Lower lobe of right lung (tissue), 2 donors: ENCODE data around the gene PTPN14. TPM values are rescaled to one million over a fixed set of nuclear protein-coding genes. Genes with fewer than 3 reads are reported as not detected.
"Not testable (repeated sequence)": the region's sequence is repeated elsewhere in the genome, so short reads cannot be mapped to it uniquely, and the experiment has no call there.

ENCODE experiments used
- ATAC-seq, 2 donors: fragments of 200-7000 bp; cut with Tn5 transposase; one replicate each; pipeline ENCODE4 v1.9.1; 2020 to 2022; ENCODE audit warnings: mild to moderate bottlenecking in 2 of 2, moderate library complexity in 2 of 2
- DNase-seq: peaks from one replicate; pipeline ENCODE4 v3.0.0-alpha.2; 2020
- H3K27ac ChIP-seq: fragments of 200-600 bp; one replicate; pipeline ENCODE4 v1.8.0; 2022
- H3K27me3 ChIP-seq: fragments of 200-600 bp; one replicate; pipeline ENCODE4 v1.8.0; 2022; ENCODE audit warnings: low read depth
- H3K36me3 ChIP-seq: fragments of 200-600 bp; one replicate; pipeline ENCODE4 v1.8.0; 2022; ENCODE audit warnings: mild to moderate bottlenecking
- H3K4me1 ChIP-seq: fragments of 200-600 bp; one replicate; pipeline ENCODE4 v1.8.0; 2022
- H3K4me3 ChIP-seq: fragments of 200-600 bp; one replicate; pipeline ENCODE4 v1.8.0; 2022; ENCODE audit warnings: mild to moderate bottlenecking
- H3K9me3 ChIP-seq: fragments of 200-600 bp; one replicate; pipeline ENCODE4 v1.8.0; 2022
- CTCF ChIP-seq: fragments of 200-600 bp; IDR thresholded peaks from one replicate; pipeline ENCODE4 v1.8.0; 2022; ENCODE audit warnings: antibody characterized with exemption, mild to moderate bottlenecking
- intact Hi-C: fragments of 100-400 bp; cut with DNase I; formaldehyde crosslinking; loops from one replicate; pipeline ENCODE4 v1.11.0; 2022
- long read RNA-seq: library from polyadenylated mRNA; unstranded; transcript quantifications from one replicate; pipeline ENCODE4 v2.0.0, GENCODE V29; 2021
- total RNA-seq: library from RNA; stranded (reverse); fragmentation: NEBNext Ultra II Directional; extraction: Animal tissue kit (Norgen Biotek cat#: 25700); gene quantifications from one replicate; pipeline ENCODE4 v1.2.1, GENCODE V29; 2021
- donor health status: DM: no; HTN: yes; CAD: no; lungs with severe emphysema.

The PTPN14 gene
- total RNA-seq, result 34.1 TPM
- long read RNA-seq, full-length matches to known transcripts, result 3 of 26 reads
- long read RNA-seq, partial matches to known transcripts, result 6 of 26 reads
- long read RNA-seq, other reads (novel, unspliced or antisense), result 17 of 26 reads

- Histone ChIP-seq H3K27ac (peak within 1 kb of the TSS; percentile 99), H3K4me3 (peak within 1 kb of the TSS; percentile 83), H3K27me3 (no peaks in the 10 kb centered on the region), H3K4me1 (peaks cover 40% of the 10 kb centered on the region), H3K9me3 (no peaks in the 10 kb centered on the region), H3K36me3 (no peaks in the 10 kb centered on the region)
- intact Hi-C loops, result no loop called here
- ATAC-seq (peak; percentile 92 to 95), DNase-seq (peak; percentile 90)
- TF ChIP-seq CTCF, result peak; percentile 22
These were observed at the start of gene PTPN14 for GRCh38 chr1:214551436-214552173. PTPN14 (minus strand) TSS chr1:214551602; CDS start chr1:214464803, 86,799 bp downstream.

GRCh38 chr1:214593158-214593557, 41.8 kb upstream of the PTPN14 start:
- ATAC-seq, result no peak
- DNase-seq, result no peak
- intact Hi-C loops, result no loop called here
- no peaks in the 10 kb centered on the region for H3K4me1 ChIP-seq
- no peaks in the 10 kb centered on the region for H3K9me3 ChIP-seq
- H3K27me3 ChIP-seq, result peaks cover 4% of the 10 kb centered on the region
- no peaks in the 10 kb centered on the region for H3K36me3 ChIP-seq
- no peak overlapping the region for H3K27ac ChIP-seq
- no peak for TF ChIP-seq CTCF
- H3K4me3 ChIP-seq, result no peak overlapping the region

GRCh38 chr1:214591918-214592317, 40.5 kb upstream of the PTPN14 start:
- H3K4me1 ChIP-seq, ATAC-seq, H3K9me3 ChIP-seq, H3K36me3 ChIP-seq, H3K27me3 ChIP-seq, H3K27ac ChIP-seq, intact Hi-C loops, DNase-seq, H3K4me3 ChIP-seq: not testable (repeated sequence)

GRCh38 chr1:214590696-214591095, 39.3 kb upstream of the PTPN14 start:
- DNase-seq, result no peak
- Histone ChIP-seq H3K4me1 (no peaks in the 10 kb centered on the region), H3K4me3 (no peak overlapping the region), H3K9me3 (no peaks in the 10 kb centered on the region), H3K36me3 (no peaks in the 10 kb centered on the region), H3K27ac (no peak overlapping the region), H3K27me3 (peaks cover 4% of the 10 kb centered on the region)
- ATAC-seq, result no peak
- no peak for TF ChIP-seq CTCF
- intact Hi-C loops, result no loop called here

GRCh38 chr1:214588963-214589597, 37.7 kb upstream of the PTPN14 start:
- Histone ChIP-seq H3K9me3 (no peaks in the 10 kb centered on the region), H3K36me3 (no peaks in the 10 kb centered on the region), H3K4me1 (no peaks in the 10 kb centered on the region), H3K27ac (no peak overlapping the region), H3K4me3 (no peak overlapping the region), H3K27me3 (peaks cover 4% of the 10 kb centered on the region)
- intact Hi-C loops, result no loop called here
- DNase-seq, result no peak
- no peak for ATAC-seq
- TF ChIP-seq CTCF, result no peak

- ATAC-seq, result no peak
- DNase-seq, result no peak
- Histone ChIP-seq H3K9me3 (no peaks in the 10 kb centered on the region), H3K27me3 (peaks cover 4% of the 10 kb centered on the region), H3K4me1 (no peaks in the 10 kb centered on the region), H3K27ac (no peak overlapping the region), H3K4me3 (no peak overlapping the region), H3K36me3 (no peaks in the 10 kb centered on the region)
- TF ChIP-seq CTCF, result no peak
- intact Hi-C loops, result no loop called here
These were observed 35.8 kb upstream of the PTPN14 start for GRCh38 chr1:214587165-214587564.
